Measurements from ENCODE around the gene NCOR1.
"Not testable (repeated sequence)": the region's sequence is repeated elsewhere in the genome, so short reads cannot be mapped to it uniquely, and the experiment has no call there.

The NCOR1 gene

GRCh38 chr17:16100737-16101400, 114.5 kb downstream of the NCOR1 start:
- DNase-seq (ENCODE audit: low read depth in 3 of 3, low spot score in 1 of 3) = no peak

- DNase-seq (ENCODE audit: low read depth in 3 of 3, low spot score in 1 of 3) = no peak
These were observed 123.6 kb downstream of the NCOR1 start for GRCh38 chr17:16091773-16092172.

GRCh38 chr17:16086957-16087356, 128.4 kb downstream of the NCOR1 start:
- DNase-seq (ENCODE audit: low read depth in 3 of 3, low spot score in 1 of 3) = no peak

- no peak for DNase-seq (ENCODE audit: low read depth in 3 of 3, low spot score in 1 of 3)
These were observed 130.2 kb downstream of the NCOR1 start for GRCh38 chr17:16085066-16085699.

- no peak for DNase-seq (ENCODE audit: low read depth in 3 of 3, low spot score in 1 of 3)
These were observed 132.1 kb downstream of the NCOR1 start for GRCh38 chr17:16083223-16083622.

GRCh38 chr17:16081507-16082087, 133.7 kb downstream of the NCOR1 start:
- DNase-seq (ENCODE audit: low read depth in 3 of 3, low spot score in 1 of 3) = no peak

- DNase-seq (ENCODE audit: low read depth in 3 of 3, low spot score in 1 of 3) = no peak
These were observed 135.0 kb downstream of the NCOR1 start for GRCh38 chr17:16080366-16080765.

GRCh38 chr17:16075949-16076348, 139.4 kb downstream of the NCOR1 start:
- DNase-seq (ENCODE audit: low read depth in 3 of 3, low spot score in 1 of 3) = no peak

- DNase-seq (ENCODE audit: low read depth in 3 of 3, low spot score in 1 of 3) = no peak
These were observed 140.9 kb downstream of the NCOR1 start for GRCh38 chr17:16074423-16074822.

GRCh38 chr17:16073845-16074244, 141.5 kb downstream of the NCOR1 start:
- no peak for DNase-seq (ENCODE audit: low read depth in 3 of 3, low spot score in 1 of 3)

- DNase-seq (ENCODE audit: low read depth in 3 of 3, low spot score in 1 of 3) = no peak
These were observed 143.3 kb downstream of the NCOR1 start for GRCh38 chr17:16072031-16072430.

GRCh38 chr17:16068323-16068722, 147.0 kb downstream of the NCOR1 start:
- DNase-seq (ENCODE audit: low read depth in 3 of 3, low spot score in 1 of 3) = no peak

GRCh38 chr17:16066125-16066524, 149.2 kb downstream of the NCOR1 start:
- no peak for DNase-seq (ENCODE audit: low read depth in 3 of 3, low spot score in 1 of 3)

- no peak for DNase-seq (ENCODE audit: low read depth in 3 of 3, low spot score in 1 of 3)
These were observed 153.7 kb downstream of the NCOR1 start for GRCh38 chr17:16061631-16062030.

- not testable (repeated sequence) for DNase-seq (ENCODE audit: low read depth in 3 of 3, low spot score in 1 of 3)
These were observed 160.2 kb downstream of the NCOR1 start for GRCh38 chr17:16055139-16055538.

GRCh38 chr17:16052486-16052885, 162.8 kb downstream of the NCOR1 start:
- DNase-seq (ENCODE audit: low read depth in 3 of 3, low spot score in 1 of 3) = no peak

GRCh38 chr17:16050844-16051243, 164.5 kb downstream of the NCOR1 start:
- no peak for DNase-seq (ENCODE audit: low read depth in 3 of 3, low spot score in 1 of 3)

GRCh38 chr17:16048811-16049449, 166.4 kb downstream of the NCOR1 start:
- DNase-seq (ENCODE audit: low read depth in 3 of 3, low spot score in 1 of 3) = no peak

- no peak for DNase-seq (ENCODE audit: low read depth in 3 of 3, low spot score in 1 of 3)
These were observed 168.4 kb downstream of the NCOR1 start for GRCh38 chr17:16046966-16047365.

GRCh38 chr17:16044487-16044886, 170.8 kb downstream of the NCOR1 start:
- no peak for DNase-seq (ENCODE audit: low read depth in 3 of 3, low spot score in 1 of 3)

- DNase-seq (ENCODE audit: low read depth in 3 of 3, low spot score in 1 of 3) = no peak
These were observed 174.6 kb downstream of the NCOR1 start for GRCh38 chr17:16040710-16041251.

- no peak for DNase-seq (ENCODE audit: low read depth in 3 of 3, low spot score in 1 of 3)
These were observed 177.7 kb downstream of the NCOR1 start for GRCh38 chr17:16037636-16038035.
